HepG2 (cell line): ENCODE data around the gene CCDC148. TPM values are rescaled to one million over a fixed set of nuclear protein-coding genes. Genes with fewer than 3 reads are reported as not detected.

Source experiments
- ATAC-seq: fragments of 200-7000 bp; cut with Tn5 transposase; 3 replicates; pipeline ENCODE4 v1.9.1; 2020; ENCODE audit warnings: mild to moderate bottlenecking, moderate library complexity
- BruUV-seq: library from RNA; stranded (reverse); fragments of 400-500 nt; replicated peaks from 2 replicates; lab custom pipeline; 2021; lab: Mats Ljungman, UMichigan
- CTCF ChIA-PET: fragments of 300-600 bp; formaldehyde crosslinking; extraction: SDS; loops from one replicate; lab custom pipeline; 2021; ENCODE audit warnings: low total read pairs, inconsistent platforms, low intra/inter-chr PET ratio; lab: Yijun Ruan, JAX
- POLR2A ChIA-PET: fragments of 350-600 bp; sonication (Branson Sonifier 250); formaldehyde crosslinking; loops from one replicate; lab custom pipeline; 2020; ENCODE audit warnings: antibody characterized with exemption, inconsistent platforms; lab: Yijun Ruan, JAX
- DNase-seq: peaks from one replicate; pipeline ENCODE4 v3.0.0-alpha.2; 2015; ENCODE audit warnings: low spot score
- FAIRE-seq: peaks from 3 replicates; lab custom pipeline; 2011; peaks lifted over from hg19 to GRCh38; lab: Jason Lieb, UNC
- H2AFZ ChIP-seq: one replicate; pipeline ENCODE4 v1.6.1; 2011; ENCODE audit warnings: low read length, inconsistent platforms
- H3K27ac ChIP-seq: fragments of 300-600 bp; 3 replicates; pipeline ENCODE4 v1.8.0; 2011; ENCODE audit warnings: mixed run types, mild to moderate bottlenecking, mixed read lengths, low read length, inconsistent platforms; ENCODE audit not compliant: insufficient read depth; ENCODE audit errors: extremely low read length
- H3K27me3 ChIP-seq, 2 experiments: fragments of 200-600 bp in 1 of 2; 2 replicates in 1 of 2; 3 replicates in 1 of 2; pipeline versions ENCODE4 v1.6.0 to v1.8.0; 2011; ENCODE audit warnings: low read length in 2 of 2, mild to moderate bottlenecking in 2 of 2, moderate library complexity in 2 of 2, inconsistent platforms in 1 of 2; ENCODE audit not compliant: insufficient read depth in 2 of 2, control insufficient read depth in 1 of 2
- H3K36me3 ChIP-seq, 2 experiments: fragments of 200-600 bp in 1 of 2; replicated peaks in 1 of 2; 2 replicates in 1 of 2; 3 replicates in 1 of 2; pipeline versions ENCODE4 v1.5.1 to v1.8.0; 2011; ENCODE audit warnings: low read length in 2 of 2, inconsistent platforms in 1 of 2; ENCODE audit not compliant: insufficient read depth in 2 of 2, control insufficient read depth in 1 of 2
- H3K4me1 ChIP-seq: 2 replicates; pipeline ENCODE4 v1.5.1; 2012; ENCODE audit warnings: low read length, inconsistent platforms; ENCODE audit not compliant: insufficient read depth
- H3K4me2 ChIP-seq: 2 replicates; pipeline ENCODE4 v1.6.0; 2011; ENCODE audit warnings: low read depth, low read length, inconsistent platforms
- H3K4me3 ChIP-seq, 3 experiments: fragments of 200-600 bp in 1 of 3; sonication (generic), shearing (Covaris generic) in 1 of 3; replicated peaks in 1 of 3; 2 replicates each; pipeline ENCODE4 v1.5.1; 2011 to 2016; ENCODE audit warnings: low read length in 3 of 3, inconsistent platforms in 2 of 3, low read depth in 2 of 3, mild to moderate bottlenecking in 2 of 3, control low read depth in 1 of 3, mixed read lengths in 1 of 3; ENCODE audit not compliant: insufficient read depth in 1 of 3
- H3K79me2 ChIP-seq: one replicate; pipeline ENCODE4 v1.6.1; 2011; ENCODE audit warnings: low read length, inconsistent platforms; ENCODE audit not compliant: insufficient read depth
- H3K9ac ChIP-seq: 2 replicates; pipeline ENCODE4 v1.6.0; 2011; ENCODE audit warnings: mild to moderate bottlenecking, low read depth, low read length, inconsistent platforms; ENCODE audit not compliant: insufficient read depth
- H3K9me3 ChIP-seq: 2 replicates; pipeline ENCODE4 v1.5.1; 2012; ENCODE audit warnings: mild to moderate bottlenecking, low read length
- H4K20me1 ChIP-seq: 2 replicates; pipeline ENCODE4 v1.6.0; 2011; ENCODE audit warnings: inconsistent platforms, mild to moderate bottlenecking, low read length, moderate library complexity; ENCODE audit not compliant: insufficient read depth
- DPF2 ChIP-seq: sonication (generic); formaldehyde crosslinking; IDR thresholded peaks from 2 replicates; pipeline ENCODE4 v1.4.0; 2020; ENCODE audit warnings: mild to moderate bottlenecking, low read depth, missing genetic modification reagents, borderline replicate concordance
- PBX2 ChIP-seq: IDR thresholded peaks from 2 replicates; pipeline ENCODE4 v1.6.1; 2016; ENCODE audit warnings: control low read depth
- RXRB ChIP-seq: IDR thresholded peaks from 2 replicates; pipeline ENCODE4 v1.6.1; 2016; ENCODE audit warnings: borderline replicate concordance, missing genetic modification reagents, missing compliant biosample characterization
- ZNF207 ChIP-seq: fragments of 450-650 bp; IDR thresholded peaks from 2 replicates; pipeline ENCODE4 v1.6.1; 2016; ENCODE audit warnings: antibody characterized with exemption, borderline replicate concordance
- ZNF232 ChIP-seq: sonication (generic); formaldehyde crosslinking; IDR thresholded peaks from 2 replicates; pipeline ENCODE4 v1.4.0; 2020; ENCODE audit warnings: missing genetic modification reagents, borderline replicate concordance
- ZNF510 ChIP-seq: sonication (generic); formaldehyde crosslinking; IDR thresholded peaks from 2 replicates; pipeline ENCODE4 v1.4.0; 2020; ENCODE audit warnings: low read depth, mild to moderate bottlenecking, missing genetic modification reagents
- ZNF512B ChIP-seq: sonication (generic); formaldehyde crosslinking; IDR thresholded peaks from 2 replicates; pipeline ENCODE4 v1.5.1; 2020; ENCODE audit warnings: missing genetic modification reagents, mild to moderate bottlenecking, borderline replicate concordance
- ZNF710 ChIP-seq: sonication (generic); formaldehyde crosslinking; IDR thresholded peaks from 2 replicates; pipeline ENCODE4 v1.5.0; 2020; ENCODE audit warnings: mild to moderate bottlenecking, missing genetic modification reagents, borderline replicate concordance
- ZNF749 ChIP-seq: sonication (generic); formaldehyde crosslinking; IDR thresholded peaks from 2 replicates; pipeline ENCODE4 v1.8.0; 2022; ENCODE audit warnings: mild to moderate bottlenecking, missing genetic modification reagents, moderate library complexity, borderline replicate concordance
- WGBS: methylation state at CpG from one replicate; pipeline ENCODE4 v1.1.6; 2017; ENCODE audit warnings: low lambda C conversion rate; 5-methylcytosine and 5-hydroxymethylcytosine counted together
- in situ Hi-C: cut with HindIII; loops from 2 replicates; pipeline ENCODE4 v1.10.0; 2017; ENCODE audit warnings: low pct_unique_long_range_greater_than_20kb; ENCODE audit not compliant: extremely low pct_ligation_motif_present
- intact Hi-C: fragments of 100-400 bp; cut with micrococcal nuclease; formaldehyde crosslinking; loops from one replicate; pipeline ENCODE4 v1.10.0; 2022; ENCODE audit not compliant: unreplicated experiment
- polyA plus RNA-seq, 8 experiments: library from polyadenylated mRNA; depleted of rRNA in 3 of 8; stranded (reverse) in 7 of 8; unstranded in 1 of 8; fragments of >200 nt; fragmentation: Illumina TruSeq in 4 of 8; extraction: Trizol in 4 of 8; gene quantifications; 2 replicates each; pipeline versions ENCODE4 v1.2.1 to v1.2.3, GENCODE V29; 2011 to 2016; ENCODE audit warnings: low read depth in 4 of 8, missing spikeins in 1 of 8, mixed read lengths in 1 of 8; ENCODE audit not compliant: insufficient read depth in 1 of 8
- total RNA-seq, 5 experiments: library from RNA; depleted of rRNA; stranded (reverse); fragments of >200 nt; fragmentation: Illumina TruSeq; extraction: Trizol; gene quantifications; 2 replicates each; pipeline ENCODE4 v1.2.3, GENCODE V29; 2016; ENCODE audit warnings: low read depth in 1 of 5

CCDC148 gene
- total and polyA plus RNA-seq, 2 of the 13 experiments (the other 11 are each of a cell fraction or from before 2014, with no cell fraction given) = 0.30 to 0.49 TPM

GRCh38 chr2:158478237-158478636, 21.7 kb upstream of the CCDC148 start:
- no peak overlapping the region for H3K9ac ChIP-seq
- no peaks in the 10 kb centered on the region for H3K9me3 ChIP-seq
- in situ Hi-C loops (no loop called here), intact Hi-C loops (no loop called here)
- TF ChIP-seq PBX2 (CRISPR knock-in tag) (no peak), ZNF510 (CRISPR knock-in tag) (no peak), ZNF749 (CRISPR knock-in tag) (no peak), ZNF207 (no peak), RXRB (CRISPR knock-in tag) (no peak), ZNF710 (CRISPR knock-in tag) (no peak), ZNF232 (CRISPR knock-in tag) (no peak), DPF2 (CRISPR knock-in tag) (no peak), ZNF512B (CRISPR knock-in tag) (no peak)
- DNase-seq (no peak), FAIRE-seq (no peak), ATAC-seq (no peak)
- POLR2A ChIA-PET = interaction anchor here (1.6 kb wide), 1 partner anchor 20 kb away, joined by 5 read pairs; no protein-coding TSS in a partner anchor
- H3K27ac ChIP-seq = no peak overlapping the region
- WGBS = 93% methylated on average over 6 of the region's 6 CpGs
- H3K4me2 ChIP-seq = no peak overlapping the region
- BruUV-seq = no TSS peak
- peaks cover 76% of the 10 kb centered on the region for H3K79me2 ChIP-seq
- H4K20me1 ChIP-seq = peaks cover 11% of the 10 kb centered on the region
- H2AFZ ChIP-seq = no peak overlapping the region
- H3K4me3 ChIP-seq = no peak overlapping the region
- no peaks in the 10 kb centered on the region for H3K27me3 ChIP-seq
- CTCF ChIA-PET = no interaction called here
- no peaks in the 10 kb centered on the region for H3K4me1 ChIP-seq
- H3K36me3 ChIP-seq = peaks cover 3 to 15% of the 10 kb centered on the region in 2 experiments; a peak in 4 of 5 replicates
